Endothelial cell of umbilical vein (primary cell): Measurements from ENCODE around the gene RUNX2. TPM values are rescaled to one million over a fixed set of nuclear protein-coding genes. Genes with fewer than 3 reads are reported as not detected.

Source experiments
- BruUV-seq: library from RNA; stranded (reverse); fragments of 400-500 nt; replicated peaks from 2 replicates; lab custom pipeline; 2021; lab: Mats Ljungman, UMichigan
- CTCF ChIA-PET: fragments of 300-600, 350-600 bp; sonication (Branson Sonifier 250); formaldehyde crosslinking; loops from one replicate; lab custom pipeline; 2021; ENCODE audit warnings: antibody characterized with exemption, inconsistent platforms; lab: Charles Lee
- POLR2A ChIA-PET: fragments of 300-600, 350-600 bp; sonication (Branson Sonifier 250); formaldehyde crosslinking; loops from one replicate; lab custom pipeline; 2021; ENCODE audit warnings: antibody characterized with exemption, inconsistent platforms; lab: Charles Lee
- DNase-seq: peaks from one replicate; pipeline ENCODE4 v3.0.0-alpha.2; 2011; ENCODE audit warnings: low read depth, low spot score
- FAIRE-seq: peaks from 2 replicates; lab custom pipeline; 2011; peaks lifted over from hg19 to GRCh38; lab: Jason Lieb, UNC
- H2AFZ ChIP-seq: 2 replicates; pipeline ENCODE4 v1.6.0; 2012; ENCODE audit warnings: low read depth, low read length, control low read depth, inconsistent platforms
- H3K27ac ChIP-seq: 2 replicates; pipeline ENCODE4 v1.5.1; 2011; ENCODE audit warnings: low read depth, mild to moderate bottlenecking, control low read depth, low read length, moderate library complexity; ENCODE audit not compliant: insufficient read depth
- H3K27me3 ChIP-seq, 2 experiments: 2 replicates each; pipeline versions ENCODE4 v1.6.0 to v1.6.1; 2011; ENCODE audit warnings: low read length in 2 of 2, mixed read lengths in 1 of 2; ENCODE audit not compliant: control insufficient read depth in 2 of 2, insufficient read depth in 2 of 2
- H3K36me3 ChIP-seq, 2 experiments: 2 replicates in 1 of 2; 3 replicates in 1 of 2; pipeline ENCODE4 v1.5.1; 2011; ENCODE audit warnings: low read length in 2 of 2, mild to moderate bottlenecking in 1 of 2, moderate library complexity in 1 of 2; ENCODE audit not compliant: control insufficient read depth in 2 of 2, insufficient read depth in 2 of 2; ENCODE audit errors: extremely low read depth in 1 of 2
- H3K4me1 ChIP-seq: 3 replicates; pipeline ENCODE4 v1.5.1; 2011; ENCODE audit warnings: mild to moderate bottlenecking, low read length; ENCODE audit not compliant: control insufficient read depth, insufficient read depth; ENCODE audit errors: extremely low read depth
- H3K4me2 ChIP-seq: 2 replicates; pipeline ENCODE4 v1.6.1; 2011; ENCODE audit warnings: low read length, control low read depth, mixed read lengths; ENCODE audit not compliant: insufficient read depth
- H3K4me3 ChIP-seq, 3 experiments: fragments of 200-600 bp in 1 of 3; sonication (generic), shearing (Covaris generic) in 1 of 3; replicated peaks in 1 of 3; 2 replicates each; pipeline ENCODE4 v1.5.1; 2011 to 2016; ENCODE audit warnings: control low read depth in 3 of 3, low read length in 3 of 3, mild to moderate bottlenecking in 2 of 3, inconsistent platforms in 1 of 3, low read depth in 1 of 3, moderate library complexity in 1 of 3; ENCODE audit not compliant: insufficient read depth in 1 of 3
- H3K79me2 ChIP-seq: 2 replicates; pipeline ENCODE4 v1.6.0; 2012; ENCODE audit warnings: low read length, inconsistent platforms; ENCODE audit not compliant: control insufficient read depth, insufficient read depth
- H3K9ac ChIP-seq: replicated peaks from 2 replicates; pipeline ENCODE3; 2011; ENCODE audit warnings: low read length, control low read depth; ENCODE audit not compliant: insufficient read depth; ENCODE audit errors: extremely low read depth
- H3K9me1 ChIP-seq: replicated peaks from 3 replicates; pipeline ENCODE4 v1.6.0; 2011; ENCODE audit warnings: mild to moderate bottlenecking, low read length; ENCODE audit not compliant: control insufficient read depth, insufficient read depth; ENCODE audit errors: extremely low read depth
- H3K9me3 ChIP-seq: replicated peaks from 2 replicates; pipeline ENCODE4 v1.5.1; 2012; ENCODE audit warnings: low read length, inconsistent platforms; ENCODE audit not compliant: control insufficient read depth, insufficient read depth
- H4K20me1 ChIP-seq: replicated peaks from 2 replicates; pipeline ENCODE3; 2011; ENCODE audit warnings: mild to moderate bottlenecking, low read length; ENCODE audit not compliant: control insufficient read depth, insufficient read depth; ENCODE audit errors: extremely low read depth
- EZH2 ChIP-seq: IDR thresholded peaks from 2 replicates; pipeline ENCODE4 v1.6.1; 2012; ENCODE audit warnings: borderline replicate concordance, low read depth, mild to moderate bottlenecking, moderate library complexity, low read length, inconsistent platforms; ENCODE audit not compliant: severe bottlenecking
- FOS ChIP-seq: IDR thresholded peaks from 2 replicates; pipeline ENCODE4 v1.6.1; 2011; ENCODE audit warnings: mild to moderate bottlenecking, low read length, moderate library complexity, borderline replicate concordance; ENCODE audit not compliant: insufficient read depth
- GATA2 ChIP-seq: IDR thresholded peaks from 2 replicates; pipeline ENCODE4 v1.7.0; 2011; ENCODE audit warnings: low read depth, mild to moderate bottlenecking, moderate library complexity, mixed read lengths, low read length; ENCODE audit not compliant: insufficient read length, insufficient read depth
- JUN ChIP-seq: IDR thresholded peaks from 2 replicates; pipeline ENCODE4 v1.6.1; 2011; ENCODE audit warnings: borderline replicate concordance, low read depth; ENCODE audit not compliant: insufficient read length, insufficient read depth
- MYC ChIP-seq: IDR thresholded peaks from one replicate; pipeline ENCODE4 v1.6.1; 2011; ENCODE audit warnings: mild to moderate bottlenecking, low read depth, low read length
- POLR2A ChIP-seq: IDR thresholded peaks from 2 replicates; pipeline ENCODE4 v1.6.1; 2012; ENCODE audit warnings: low read depth, mild to moderate bottlenecking, control low read depth, low read length
- POLR2AphosphoS5 ChIP-seq: IDR thresholded peaks from 2 replicates; pipeline ENCODE4 v1.6.1; 2012; ENCODE audit warnings: low read depth, mild to moderate bottlenecking, control low read depth, low read length, moderate library complexity; ENCODE audit not compliant: insufficient read depth
- dilution Hi-C: fragments of 300-500 bp; cut with MboI; formaldehyde crosslinking; loops from one replicate; pipeline ENCODE4 v1.15.0; 2019; ENCODE audit warnings: low sequenced_read_pairs; ENCODE audit not compliant: extremely low pct_ligation_motif_present
- intact Hi-C: fragments of 100-400 bp; cut with micrococcal nuclease; formaldehyde crosslinking; loops from one replicate; pipeline ENCODE4 v1.10.0; 2022
- polyA plus RNA-seq, 4 experiments: library from polyadenylated mRNA; depleted of rRNA in 3 of 4; stranded (reverse) in 3 of 4; unstranded in 1 of 4; fragments of >200 nt; gene quantifications; 2 replicates each; pipeline versions ENCODE4 v1.2.1 to v1.2.3, GENCODE V29; 2011 to 2012; ENCODE audit warnings: missing spikeins in 1 of 4
- total RNA-seq: library from RNA; stranded (reverse); gene quantifications from 2 replicates; pipeline ENCODE4 v1.2.3, GENCODE V29; 2021
- TF ChIP-seq, protein P1 (sequence below), 2 donors: IDR thresholded peaks; 1 replicate in 1 of 2; 2 replicates in 1 of 2; pipeline ENCODE4 v1.5.1; 2011; ENCODE audit warnings: low read length in 2 of 2, mild to moderate bottlenecking in 2 of 2, moderate library complexity in 2 of 2, control low read depth in 1 of 2, inconsistent platforms in 1 of 2, low read depth in 1 of 2; ENCODE audit not compliant: insufficient read depth in 1 of 2; ENCODE audit errors: extremely low read depth in 1 of 2
- TF ChIP-seq, protein P2 (sequence below): IDR thresholded peaks from 2 replicates; pipeline ENCODE4 v1.6.1; 2011; ENCODE audit not compliant: insufficient read depth, insufficient read length

Gene RUNX2
- total and polyA plus RNA-seq, 2 donors (not counting 3 experiments of a cell fraction or from before 2014, with no cell fraction given), result 0.06 TPM; not detected in 1

DNA sequence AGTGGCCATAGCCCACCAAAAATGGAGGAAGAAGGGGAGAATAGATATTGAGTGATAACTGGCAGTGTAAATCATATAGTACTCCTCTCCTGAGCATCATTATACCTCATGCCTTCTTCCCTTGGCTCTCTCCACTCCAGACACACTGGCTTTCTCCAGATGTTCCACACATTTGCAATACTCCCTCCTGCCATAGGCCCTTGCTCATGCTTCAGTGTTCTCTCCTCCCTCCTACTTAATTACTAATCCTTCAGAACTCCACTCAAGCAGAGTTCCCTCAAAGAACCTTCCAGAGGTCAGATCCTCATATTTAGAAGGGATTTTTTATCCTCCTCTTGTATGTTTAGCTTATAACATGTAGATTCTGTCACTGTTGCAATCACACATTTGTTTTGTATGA, 329.1 kb downstream of the RUNX2 start:
- Histone ChIP-seq H3K9ac (no peak overlapping the region), H3K4me1 (peaks cover 29% of the 10 kb centered on the region), H2AFZ (no peak overlapping the region), H3K27ac (no peak overlapping the region), H3K9me1 (no peaks in the 10 kb centered on the region), H3K79me2 (no peaks in the 10 kb centered on the region), H3K4me2 (no peak overlapping the region), H3K9me3 (no peaks in the 10 kb centered on the region), H4K20me1 (no peaks in the 10 kb centered on the region), H3K36me3 (no peaks in the 10 kb centered on the region), H3K27me3 (peaks cover 0 to 2% of the 10 kb centered on the region in 2 experiments), H3K4me3 (no peak overlapping the region)
- POLR2A ChIA-PET, result no interaction called here
- CTCF ChIA-PET, result no interaction called here
- intact Hi-C loops (no loop called here), dilution Hi-C loops (no loop called here)
- no peak for TF ChIP-seq POLR2A
- DNase-seq, result no peak
- no peak for FAIRE-seq
- no TSS peak for BruUV-seq

DNA sequence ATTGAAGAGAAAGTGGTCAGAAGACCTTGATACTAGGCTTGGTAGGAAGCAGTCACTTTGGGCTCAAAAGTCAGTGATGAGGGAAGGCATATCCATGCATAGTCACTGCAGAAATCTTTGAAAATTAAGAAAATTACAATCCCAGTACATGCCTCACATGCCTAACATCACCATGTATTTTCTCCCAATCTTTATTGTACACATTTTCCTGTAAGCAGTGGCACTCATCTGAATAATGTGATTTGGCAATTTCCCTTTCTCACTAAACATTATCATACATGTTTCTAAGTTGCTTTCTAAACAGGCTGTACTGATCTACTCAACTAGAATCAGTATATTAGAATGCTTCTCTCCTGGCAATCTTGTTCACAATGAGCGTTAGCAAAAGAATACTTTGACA, 330.3 kb downstream of the RUNX2 start:
- Histone ChIP-seq H3K4me3 (no peak overlapping the region), H3K79me2 (no peaks in the 10 kb centered on the region), H4K20me1 (no peaks in the 10 kb centered on the region), H2AFZ (no peak overlapping the region), H3K27me3 (peaks cover 7 to 10% of the 10 kb centered on the region in 2 experiments), H3K9me3 (no peaks in the 10 kb centered on the region), H3K27ac (no peak overlapping the region), H3K4me2 (no peak overlapping the region), H3K9me1 (no peaks in the 10 kb centered on the region), H3K36me3 (no peaks in the 10 kb centered on the region), H3K4me1 (peaks cover 23% of the 10 kb centered on the region), H3K9ac (no peak overlapping the region)
- no peak for FAIRE-seq
- intact Hi-C loops (no loop called here), dilution Hi-C loops (no loop called here)
- CTCF ChIA-PET, result no interaction called here
- TF ChIP-seq POLR2A, result no peak
- TF ChIP-seq MYC, result no peak
- TF ChIP-seq GATA2, result no peak
- no peak for TF ChIP-seq FOS
- no peak for TF ChIP-seq JUN
- no peak for TF ChIP-seq POLR2AphosphoS5
- TF ChIP-seq, protein P1, sequence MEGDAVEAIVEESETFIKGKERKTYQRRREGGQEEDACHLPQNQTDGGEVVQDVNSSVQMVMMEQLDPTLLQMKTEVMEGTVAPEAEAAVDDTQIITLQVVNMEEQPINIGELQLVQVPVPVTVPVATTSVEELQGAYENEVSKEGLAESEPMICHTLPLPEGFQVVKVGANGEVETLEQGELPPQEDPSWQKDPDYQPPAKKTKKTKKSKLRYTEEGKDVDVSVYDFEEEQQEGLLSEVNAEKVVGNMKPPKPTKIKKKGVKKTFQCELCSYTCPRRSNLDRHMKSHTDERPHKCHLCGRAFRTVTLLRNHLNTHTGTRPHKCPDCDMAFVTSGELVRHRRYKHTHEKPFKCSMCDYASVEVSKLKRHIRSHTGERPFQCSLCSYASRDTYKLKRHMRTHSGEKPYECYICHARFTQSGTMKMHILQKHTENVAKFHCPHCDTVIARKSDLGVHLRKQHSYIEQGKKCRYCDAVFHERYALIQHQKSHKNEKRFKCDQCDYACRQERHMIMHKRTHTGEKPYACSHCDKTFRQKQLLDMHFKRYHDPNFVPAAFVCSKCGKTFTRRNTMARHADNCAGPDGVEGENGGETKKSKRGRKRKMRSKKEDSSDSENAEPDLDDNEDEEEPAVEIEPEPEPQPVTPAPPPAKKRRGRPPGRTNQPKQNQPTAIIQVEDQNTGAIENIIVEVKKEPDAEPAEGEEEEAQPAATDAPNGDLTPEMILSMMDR (IDR thresholded peaks at IDR 0.05; ENCODE audit: extremely low read depth in 1 of 2, insufficient read depth in 1 of 2, low read depth in 1 of 2, low read length in 2 of 2), result no peak
- no peak for TF ChIP-seq EZH2
- TF ChIP-seq, protein P2, sequence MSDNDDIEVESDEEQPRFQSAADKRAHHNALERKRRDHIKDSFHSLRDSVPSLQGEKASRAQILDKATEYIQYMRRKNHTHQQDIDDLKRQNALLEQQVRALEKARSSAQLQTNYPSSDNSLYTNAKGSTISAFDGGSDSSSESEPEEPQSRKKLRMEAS, result no peak
- DNase-seq, result no peak
- BruUV-seq, result no TSS peak
- POLR2A ChIA-PET, result no interaction called here
